ENCODE data around the gene HEXIM1. TPM values are rescaled to one million over a fixed set of nuclear protein-coding genes. Genes with fewer than 3 reads are reported as not detected.

Gene HEXIM1
- total RNA-seq, 1 experiment from 2014 or later = 59.1 TPM

- intact Hi-C loops (cut with micrococcal nuclease; ENCODE audit: unreplicated experiment) = no loop called here
- no TSS peak for BruUV-seq (replicated peaks)
- Histone ChIP-seq H3K27me3 (ENCODE audit: control insufficient read depth, insufficient read depth, low read length) (no peaks in the 10 kb centered on the region), H3K4me1 (ENCODE audit: control insufficient read depth, insufficient read depth, low read length) (peaks cover 7% of the 10 kb centered on the region; the same call in 1 of the 2 replicates), H3K9me3 (ENCODE audit: control insufficient read depth, insufficient read depth, low read depth, low read length) (no peaks in the 10 kb centered on the region), H3K27ac (ENCODE audit: low read length) (no peak overlapping the region), H3K4me3 (ENCODE audit: low read depth in 2 of 2, low read length in 2 of 2) (no peak overlapping the region), H3K36me3 (ENCODE audit: control insufficient read depth, insufficient read depth, low read length) (peaks cover 8% of the 10 kb centered on the region; the same call in 1 of the 2 replicates)
- DNase-seq (ENCODE audit: low read depth, low spot score) (no peak), ATAC-seq (no peak)
- TF ChIP-seq REST (IDR thresholded peaks at IDR 0.05; ENCODE audit: insufficient read depth in 1 of 2, low read depth in 2 of 2, low read length in 1 of 2) = no peak
- TF ChIP-seq, protein P1, sequence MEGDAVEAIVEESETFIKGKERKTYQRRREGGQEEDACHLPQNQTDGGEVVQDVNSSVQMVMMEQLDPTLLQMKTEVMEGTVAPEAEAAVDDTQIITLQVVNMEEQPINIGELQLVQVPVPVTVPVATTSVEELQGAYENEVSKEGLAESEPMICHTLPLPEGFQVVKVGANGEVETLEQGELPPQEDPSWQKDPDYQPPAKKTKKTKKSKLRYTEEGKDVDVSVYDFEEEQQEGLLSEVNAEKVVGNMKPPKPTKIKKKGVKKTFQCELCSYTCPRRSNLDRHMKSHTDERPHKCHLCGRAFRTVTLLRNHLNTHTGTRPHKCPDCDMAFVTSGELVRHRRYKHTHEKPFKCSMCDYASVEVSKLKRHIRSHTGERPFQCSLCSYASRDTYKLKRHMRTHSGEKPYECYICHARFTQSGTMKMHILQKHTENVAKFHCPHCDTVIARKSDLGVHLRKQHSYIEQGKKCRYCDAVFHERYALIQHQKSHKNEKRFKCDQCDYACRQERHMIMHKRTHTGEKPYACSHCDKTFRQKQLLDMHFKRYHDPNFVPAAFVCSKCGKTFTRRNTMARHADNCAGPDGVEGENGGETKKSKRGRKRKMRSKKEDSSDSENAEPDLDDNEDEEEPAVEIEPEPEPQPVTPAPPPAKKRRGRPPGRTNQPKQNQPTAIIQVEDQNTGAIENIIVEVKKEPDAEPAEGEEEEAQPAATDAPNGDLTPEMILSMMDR (IDR thresholded peaks at IDR 0.05) = no peak
- TF ChIP-seq POLR2AphosphoS5 (IDR thresholded peaks at IDR 0.05; ENCODE audit: low read depth, low read length) = no peak
- no peak for TF ChIP-seq SIN3A (IDR thresholded peaks at IDR 0.05; ENCODE audit: borderline replicate concordance, insufficient read depth, low read depth, low read length)
- TF ChIP-seq TCF7L2 (IDR thresholded peaks at IDR 0.05; ENCODE audit: low read depth, low read length) = no peak
- in situ Hi-C loops (cut with HindIII; ENCODE audit: low pct_unique_long_range_greater_than_20kb, low sequenced_read_pairs) = no loop called here
- ChIA-PET CTCF (no interaction called here), POLR2A (interaction anchor here (0.9 kb wide), 1 partner anchor 15 kb away, joined by 3 read pairs; no protein-coding TSS in a partner anchor)
Measured at GRCh38 chr17:45164734-45165269, 16.5 kb downstream of the HEXIM1 start.

DNA sequence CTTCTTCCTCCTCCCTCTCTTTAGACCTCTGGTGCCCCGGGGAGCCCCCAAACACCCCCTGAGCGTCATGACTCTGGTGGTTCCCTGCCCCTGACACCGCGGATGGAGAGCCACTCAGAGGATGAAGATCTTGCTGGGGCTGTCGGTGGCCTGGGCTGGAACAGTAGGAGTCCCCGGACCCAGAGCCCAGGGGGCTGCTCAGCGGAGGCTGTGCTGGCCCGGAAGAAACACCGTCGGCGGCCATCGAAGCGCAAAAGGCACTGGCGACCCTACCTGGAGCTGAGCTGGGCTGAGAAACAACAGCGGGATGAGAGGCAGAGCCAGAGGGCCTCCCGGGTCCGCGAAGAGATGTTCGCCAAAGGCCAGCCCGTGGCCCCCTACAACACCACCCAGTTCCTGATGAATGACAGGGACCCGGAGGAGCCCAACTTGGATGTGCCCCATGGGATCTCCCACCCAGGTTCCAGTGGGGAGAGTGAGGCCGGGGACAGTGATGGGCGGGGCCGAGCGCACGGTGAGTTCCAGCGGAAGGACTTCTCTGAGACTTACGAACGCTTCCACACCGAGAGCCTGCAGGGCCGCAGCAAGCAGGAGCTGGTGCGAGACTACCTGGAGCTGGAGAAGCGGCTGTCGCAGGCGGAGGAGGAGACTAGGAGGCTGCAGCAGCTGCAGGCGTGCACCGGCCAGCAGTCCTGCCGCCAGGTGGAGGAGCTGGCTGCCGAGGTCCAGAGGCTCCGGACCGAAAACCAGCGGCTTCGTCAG, 20.9 kb downstream of the HEXIM1 start:
- Histone ChIP-seq H3K27ac (ENCODE audit: low read length) (no peak overlapping the region; the same call in 1 of the 2 replicates), H3K36me3 (ENCODE audit: control insufficient read depth, insufficient read depth, low read length) (no peaks in the 10 kb centered on the region), H3K27me3 (ENCODE audit: control insufficient read depth, insufficient read depth, low read length) (no peaks in the 10 kb centered on the region), H3K9me3 (ENCODE audit: control insufficient read depth, insufficient read depth, low read depth, low read length) (no peaks in the 10 kb centered on the region), H3K4me1 (ENCODE audit: control insufficient read depth, insufficient read depth, low read length) (peaks cover 33% of the 10 kb centered on the region), H3K4me3 (ENCODE audit: low read depth in 2 of 2, low read length in 2 of 2) (no peak overlapping the region)
- no TSS peak for BruUV-seq (replicated peaks)
- TF ChIP-seq SIN3A (IDR thresholded peaks at IDR 0.05; ENCODE audit: borderline replicate concordance, insufficient read depth, low read depth, low read length) (no peak), TCF7L2 (IDR thresholded peaks at IDR 0.05; ENCODE audit: low read depth, low read length) (no peak), POLR2AphosphoS5 (IDR thresholded peaks at IDR 0.05; ENCODE audit: low read depth, low read length) (no peak), REST (IDR thresholded peaks at IDR 0.05; ENCODE audit: insufficient read depth in 1 of 2, low read depth in 2 of 2, low read length in 1 of 2) (no peak)
- TF ChIP-seq, protein P1 (IDR thresholded peaks at IDR 0.05) = no peak
- in situ Hi-C loops (cut with HindIII; ENCODE audit: low pct_unique_long_range_greater_than_20kb, low sequenced_read_pairs) (no loop called here), intact Hi-C loops (cut with micrococcal nuclease; ENCODE audit: unreplicated experiment) (no loop called here)
- DNase-seq (ENCODE audit: low read depth, low spot score) (no peak), ATAC-seq (no peak)
- ChIA-PET CTCF (interaction anchor here (0.5 kb wide), 1 partner anchor 21 kb away, joined by 7 read pairs; the partner anchor contains the start of gene HEXIM1), POLR2A (no interaction called here)

All from Panc1 (cell line).